ACHN (cell line): ENCODE results near the gene TRIM65.

ENCODE experiments used
- DNase-seq: peaks from one replicate; pipeline ENCODE4 v3.0.0-alpha.2; 2015
- in situ Hi-C: cut with HindIII; loops from 2 replicates; pipeline ENCODE4 v1.10.0; 2017; ENCODE audit warnings: low sequenced_read_pairs, low pct_ligation_motif_present, low pct_unique_long_range_greater_than_20kb

The TRIM65 gene

DNA sequence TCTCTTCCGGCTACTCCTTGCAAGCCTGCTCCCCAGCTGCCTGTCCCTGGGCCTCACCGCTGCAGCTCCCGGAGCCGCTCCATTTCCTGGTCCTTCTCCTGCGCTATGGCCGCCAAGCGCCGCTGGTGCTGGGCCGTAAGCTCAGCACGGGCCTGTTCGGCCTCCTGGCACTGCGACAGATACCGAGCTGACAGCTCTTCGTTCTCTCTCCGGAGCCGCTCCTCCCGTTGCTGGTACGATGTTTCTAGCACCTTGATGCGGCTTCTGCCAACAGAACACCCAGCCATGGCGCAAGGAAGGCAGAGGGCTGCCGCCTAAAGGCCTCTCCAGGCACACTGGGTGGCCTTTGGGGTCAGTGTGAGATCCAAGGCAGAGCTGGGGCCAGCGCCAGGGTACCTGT lies 22.9 kb upstream of the TRIM65 start:
- in situ Hi-C loops = no loop called here
- no peak for DNase-seq

DNA sequence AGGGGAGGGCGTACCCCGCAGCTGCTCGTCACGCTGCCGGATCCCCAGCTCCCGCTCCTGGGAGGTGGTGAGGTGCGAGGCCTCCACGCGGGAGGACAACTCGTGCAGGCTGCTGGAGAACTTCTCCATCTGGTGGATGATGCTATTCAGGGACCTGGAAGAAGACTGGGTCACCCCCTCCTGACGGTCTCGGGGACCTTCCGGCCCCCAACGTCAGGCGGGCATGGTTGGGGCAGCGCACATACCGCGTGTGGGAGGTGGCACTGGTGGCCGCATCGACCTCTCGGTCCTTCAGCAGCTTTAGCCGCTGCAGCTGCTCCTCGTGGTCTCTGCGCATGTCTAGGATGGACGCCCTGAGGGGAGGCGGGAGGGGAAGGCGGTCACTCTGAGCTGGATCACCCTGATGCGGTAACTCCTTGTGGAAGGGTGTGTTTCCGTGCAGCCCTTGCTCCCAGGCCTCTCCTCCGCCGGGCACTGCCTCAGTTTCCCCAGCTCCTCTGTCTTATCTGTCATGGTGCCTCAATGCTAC lies 21.2 kb upstream of the TRIM65 start:
- in situ Hi-C loops = no loop called here
- DNase-seq = no peak

DNA sequence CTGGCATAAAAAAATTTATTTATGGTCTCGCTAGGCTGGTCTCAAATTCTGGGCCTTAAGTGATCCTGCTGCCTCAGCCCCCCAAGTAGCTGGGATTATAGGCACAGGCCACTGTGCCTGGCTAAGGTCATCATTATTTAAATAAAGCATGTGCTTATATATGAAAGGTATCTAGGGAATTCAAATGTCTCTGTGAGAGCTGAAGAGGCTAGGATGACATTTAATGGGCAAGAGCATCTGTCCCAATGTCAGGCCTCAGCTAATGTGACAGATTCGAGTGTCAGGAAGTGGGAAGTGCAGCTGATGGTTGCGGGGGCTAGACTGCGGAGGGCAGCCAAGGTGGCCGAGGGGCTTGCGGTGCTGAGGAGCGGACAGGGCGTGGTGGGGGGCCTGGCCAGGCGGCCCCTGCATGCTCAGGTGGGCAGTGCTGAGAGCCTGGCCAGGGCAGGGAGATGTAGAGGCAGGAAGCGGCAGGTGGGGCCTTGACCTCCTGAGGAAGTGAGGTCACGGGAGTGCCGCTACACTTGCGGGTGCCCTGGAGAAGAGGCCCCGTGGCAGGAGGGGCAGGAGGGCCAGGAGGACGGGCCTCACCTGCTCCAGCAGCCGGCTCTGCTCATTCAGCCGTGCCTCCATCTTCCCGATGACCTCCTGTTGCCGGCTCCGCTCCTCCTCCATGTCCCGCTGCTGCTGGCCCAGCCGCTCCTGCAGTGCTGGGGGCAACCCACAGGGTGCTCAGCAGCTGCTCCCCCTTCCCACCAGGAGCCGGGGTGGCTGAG lies 20.6 kb upstream of the TRIM65 start:
- no peak for DNase-seq
- in situ Hi-C loops = no loop called here

DNA sequence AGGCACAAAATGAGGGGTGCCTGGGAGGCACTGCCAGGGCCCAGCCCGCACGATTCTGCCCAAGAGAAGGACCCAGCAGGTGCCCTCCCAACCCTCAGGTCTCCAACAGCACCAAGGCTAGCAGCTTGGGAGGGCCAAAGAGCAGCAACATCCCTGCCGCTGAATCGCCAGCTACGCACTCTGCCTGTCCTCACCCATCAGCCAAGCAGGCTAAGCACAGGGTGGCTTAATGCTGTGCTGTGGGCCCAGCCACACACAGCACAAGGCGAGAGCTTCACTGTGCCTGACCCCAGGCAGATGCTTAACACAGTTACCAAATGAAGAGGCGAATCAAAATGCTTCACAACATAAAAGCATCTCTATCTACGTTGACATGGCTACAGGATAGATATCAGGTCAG lies 18.5 kb upstream of the TRIM65 start:
- in situ Hi-C loops = no loop called here
- DNase-seq = no peak

DNA sequence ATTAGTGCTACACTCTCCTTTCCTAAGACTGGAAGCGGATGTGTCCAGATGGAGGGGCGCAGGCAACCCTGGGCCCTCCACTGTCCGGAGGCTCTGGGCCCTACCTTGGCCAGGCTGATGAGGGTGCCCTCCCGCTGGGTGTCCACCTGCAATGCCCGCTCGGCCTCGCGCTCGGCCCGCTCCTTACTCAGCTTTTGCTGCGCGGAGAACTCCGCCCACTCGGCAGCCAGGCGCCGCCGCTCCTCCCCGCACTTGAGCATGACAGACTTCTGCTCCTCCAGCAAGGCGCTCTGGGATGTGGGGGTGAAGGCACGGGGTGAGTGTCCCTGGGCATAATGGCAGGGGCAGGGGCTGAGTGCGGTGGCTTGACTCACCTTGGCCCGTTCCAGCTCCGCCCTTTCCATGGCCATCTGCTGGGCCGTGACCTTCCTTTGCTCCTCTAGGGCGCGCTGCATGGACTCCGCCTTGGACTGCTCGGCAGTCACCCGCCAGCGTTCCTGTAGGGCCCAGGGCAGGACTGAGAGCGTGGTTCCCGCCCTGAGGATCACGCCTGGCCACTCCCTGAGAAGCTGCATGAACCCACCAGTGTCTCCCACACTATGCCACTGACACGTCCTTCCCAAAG lies 18.0 kb upstream of the TRIM65 start:
- no peak for DNase-seq
- in situ Hi-C loops = no loop called here

DNA sequence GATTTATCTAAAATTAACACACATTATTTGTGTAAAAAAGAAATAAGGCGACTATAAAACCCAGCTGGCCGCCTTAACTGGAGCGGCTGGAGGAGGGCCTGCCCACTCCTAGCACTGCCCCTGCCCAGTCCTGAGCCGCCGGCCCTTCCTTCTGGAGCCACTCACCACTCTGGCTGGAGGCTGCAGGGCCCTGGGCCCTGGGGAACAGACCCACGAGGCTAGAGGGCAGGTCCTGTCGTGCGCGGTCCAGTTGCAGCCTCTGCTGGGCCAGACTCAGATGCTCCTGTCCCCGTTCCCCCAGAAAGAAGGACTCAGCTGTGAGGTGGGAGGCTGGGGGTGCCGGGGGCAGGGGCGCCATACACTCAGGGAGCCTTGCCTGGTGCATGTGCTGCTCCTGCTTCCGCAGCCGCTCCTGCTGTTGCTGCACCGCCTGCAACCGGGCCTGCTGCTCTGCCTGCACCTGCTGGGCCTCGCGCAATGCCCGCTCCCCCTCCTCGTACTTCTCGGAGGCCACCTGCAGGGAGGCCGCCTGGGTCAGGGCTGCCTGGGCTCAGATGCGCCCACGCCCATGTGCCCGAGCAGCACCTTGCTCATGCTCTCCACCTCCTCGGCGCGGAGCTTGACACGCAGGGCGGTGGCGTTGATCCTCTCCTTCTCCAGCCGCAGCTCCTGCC lies 16.9 kb upstream of the TRIM65 start:
- no peak for DNase-seq
- in situ Hi-C loops = no loop called here

DNA sequence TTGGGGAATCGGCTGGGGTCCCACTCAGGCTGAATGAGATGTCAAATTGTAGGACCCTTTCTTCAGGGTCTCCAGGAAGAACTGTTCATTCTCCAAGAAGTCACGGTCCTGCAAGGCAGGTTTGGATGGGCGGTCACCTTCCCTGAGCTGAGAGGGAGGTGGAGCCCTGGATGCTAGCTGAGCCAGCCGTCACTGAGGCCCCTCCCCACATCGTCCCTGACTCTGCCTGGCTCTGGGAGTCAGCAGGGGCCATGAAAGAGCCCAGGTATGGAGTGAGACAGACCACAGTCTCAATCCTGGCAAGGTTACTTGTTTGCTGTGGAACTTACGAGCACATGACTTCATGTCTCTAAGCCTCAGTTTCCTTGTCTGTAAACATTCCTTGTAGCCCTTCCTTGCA lies 13.9 kb upstream of the TRIM65 start:
- DNase-seq = no peak
- in situ Hi-C loops = no loop called here

DNA sequence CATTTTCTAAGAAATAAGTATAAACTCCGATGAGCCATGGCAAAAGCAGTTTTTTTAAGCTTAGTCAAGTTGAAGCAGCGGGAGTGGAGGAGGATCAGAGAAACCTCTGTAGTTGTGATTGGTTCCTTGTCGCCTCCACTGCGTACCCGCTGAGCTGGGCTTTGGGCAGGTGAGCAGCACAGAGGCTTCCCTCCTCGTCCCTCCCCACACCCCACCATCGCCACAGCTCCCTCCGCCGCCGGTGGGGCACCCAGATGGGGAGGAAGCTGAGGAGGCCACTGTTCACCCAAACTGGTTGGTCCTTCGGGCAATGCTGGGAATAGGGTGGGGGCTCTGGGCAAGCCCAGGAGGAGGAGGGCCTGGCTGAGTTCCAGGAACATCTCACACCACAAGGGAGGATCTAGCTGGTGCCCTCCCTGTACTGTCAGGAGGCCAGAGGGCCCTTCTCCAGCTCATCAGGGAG lies 13.1 kb upstream of the TRIM65 start:
- DNase-seq = no peak
- in situ Hi-C loops = no loop called here

DNA sequence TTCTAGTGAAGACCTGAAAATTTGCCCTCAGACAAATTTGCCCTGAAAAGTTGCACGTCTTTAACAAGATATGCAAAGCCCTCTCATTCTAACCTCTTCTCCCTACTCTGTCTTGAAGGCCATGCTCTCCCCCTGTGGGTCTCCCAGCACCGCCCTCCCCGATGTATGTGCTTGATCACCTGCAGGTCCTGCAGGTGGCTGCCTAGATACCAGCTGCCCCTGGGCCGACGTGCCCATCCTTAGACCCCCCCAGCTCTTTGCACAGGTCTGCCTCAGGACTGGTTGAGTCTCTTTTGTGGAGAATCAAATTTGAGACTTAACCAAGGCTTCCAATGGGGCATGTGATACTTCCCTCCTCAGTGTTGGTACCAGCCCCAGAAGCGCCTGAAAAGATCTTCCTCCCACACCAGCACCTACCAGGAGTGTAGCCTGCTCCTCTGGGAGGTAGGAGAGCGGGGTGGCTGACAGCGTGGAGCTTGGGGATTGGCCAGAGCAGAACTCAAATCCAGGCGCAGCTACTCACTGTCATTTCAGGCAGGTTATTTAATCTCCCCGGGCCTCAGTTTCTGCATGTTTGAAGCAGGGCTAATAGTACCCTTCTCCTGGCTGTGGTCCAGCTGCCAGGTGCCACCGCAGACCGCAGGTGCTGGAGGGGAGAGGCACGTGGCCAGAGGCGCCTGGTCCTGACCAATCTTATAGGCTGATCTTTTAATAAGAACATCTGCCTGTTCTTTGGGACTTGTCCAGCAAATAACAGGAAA lies 12.5 kb upstream of the TRIM65 start:
- in situ Hi-C loops = no loop called here
- no peak for DNase-seq

DNA sequence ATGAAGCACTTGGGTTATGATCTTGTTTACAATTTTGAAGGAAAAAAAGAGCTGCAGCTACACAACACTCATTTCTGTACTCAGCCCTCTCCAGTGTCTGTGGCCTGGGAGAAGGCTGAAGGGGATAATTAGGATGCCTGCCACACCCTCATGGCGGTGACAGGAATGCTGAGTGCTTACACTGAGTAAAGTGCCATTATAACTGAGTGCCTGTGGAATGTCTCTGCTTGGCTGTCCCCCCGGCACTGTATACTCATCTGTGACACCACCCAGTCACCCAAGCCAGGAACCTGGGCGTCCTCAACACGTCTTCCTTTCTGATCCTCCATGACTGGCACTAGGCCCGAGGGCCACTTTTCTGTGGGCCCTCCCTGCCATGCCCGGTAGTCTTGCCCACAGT lies 11.4 kb upstream of the TRIM65 start:
- DNase-seq = no peak
- in situ Hi-C loops = no loop called here

DNA sequence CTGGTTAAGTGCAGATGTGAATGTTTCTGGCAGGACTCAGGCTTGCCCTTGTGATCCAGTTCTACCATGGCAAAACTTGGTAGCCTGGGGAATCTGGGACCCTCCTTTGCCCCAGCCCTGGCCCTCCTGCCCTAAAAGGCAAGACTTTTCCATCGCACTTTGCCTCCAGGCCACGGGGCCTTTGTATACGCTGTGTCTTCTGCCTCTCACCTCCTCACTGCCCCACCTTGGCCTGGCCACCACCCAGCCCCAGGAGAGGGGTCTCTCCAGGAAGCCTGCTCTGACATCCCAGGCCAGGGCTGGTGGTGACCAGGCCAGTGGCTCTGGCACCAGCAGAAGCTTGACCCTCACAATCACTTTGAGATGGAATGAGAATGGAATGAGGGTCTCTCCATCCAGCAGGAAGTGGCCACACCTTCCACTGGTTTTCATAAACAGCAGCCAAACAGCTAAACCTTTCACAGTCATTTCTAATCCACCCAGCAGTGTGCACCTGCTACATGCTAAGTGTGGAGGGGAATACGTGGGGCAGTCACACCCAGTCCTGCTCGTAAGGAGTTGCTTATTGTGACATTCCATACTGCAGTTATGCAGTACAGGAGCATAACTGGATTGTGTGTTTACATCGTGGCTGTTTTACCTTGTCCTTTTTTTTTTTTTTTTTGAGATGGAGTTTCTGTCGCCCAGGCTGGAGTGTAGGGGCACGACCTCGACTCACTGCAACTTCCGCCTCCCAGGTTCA lies 9.6 kb upstream of the TRIM65 start:
- in situ Hi-C loops = no loop called here
- DNase-seq = no peak

DNA sequence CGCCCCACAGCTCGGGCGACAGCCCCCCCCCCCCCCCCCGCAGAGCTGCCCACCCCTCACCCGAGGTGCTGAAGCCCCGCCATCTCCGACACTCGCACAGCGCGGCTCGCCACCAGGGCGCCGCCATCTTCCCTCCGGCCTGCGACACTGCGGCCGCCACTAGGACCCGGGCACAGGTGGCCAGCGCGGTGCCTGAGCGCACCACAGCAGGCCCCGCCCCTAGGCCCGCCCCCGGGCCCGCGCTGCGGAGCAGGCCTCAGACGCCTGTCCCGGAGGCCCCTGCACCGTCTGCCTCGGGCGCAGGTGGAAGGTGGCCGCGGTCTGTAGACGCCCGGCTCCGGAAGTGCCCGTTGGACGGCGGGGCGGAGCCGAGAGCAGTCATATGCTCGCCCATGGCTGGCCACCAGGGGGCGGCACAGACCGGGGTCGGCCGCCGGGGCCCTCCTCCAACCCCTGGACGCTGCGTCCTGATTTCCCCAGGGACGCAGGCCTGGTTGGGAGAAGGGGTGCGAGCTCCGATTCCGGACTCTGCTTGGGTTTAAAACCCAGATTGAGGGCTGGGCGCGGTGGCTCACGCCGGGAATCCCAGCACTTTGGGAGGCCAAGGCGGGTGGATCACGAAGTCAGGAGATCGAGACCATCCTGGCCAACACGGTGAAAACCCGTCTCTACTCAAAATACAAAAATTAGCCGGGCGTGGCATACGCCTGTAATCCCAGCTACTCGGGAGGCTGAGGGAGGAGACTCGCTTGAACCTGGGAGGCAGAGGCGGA lies 8.2 kb upstream of the TRIM65 start, which contains the start of gene MRPL38:
Gene MRPL38, minus strand, starts transcription at position 136 of the 773 bp plus-strand sequence. Its CDS starts 9 bp downstream, at position 127.
- in situ Hi-C loops = no loop called here
- DNase-seq = peak; percentile 96

DNA sequence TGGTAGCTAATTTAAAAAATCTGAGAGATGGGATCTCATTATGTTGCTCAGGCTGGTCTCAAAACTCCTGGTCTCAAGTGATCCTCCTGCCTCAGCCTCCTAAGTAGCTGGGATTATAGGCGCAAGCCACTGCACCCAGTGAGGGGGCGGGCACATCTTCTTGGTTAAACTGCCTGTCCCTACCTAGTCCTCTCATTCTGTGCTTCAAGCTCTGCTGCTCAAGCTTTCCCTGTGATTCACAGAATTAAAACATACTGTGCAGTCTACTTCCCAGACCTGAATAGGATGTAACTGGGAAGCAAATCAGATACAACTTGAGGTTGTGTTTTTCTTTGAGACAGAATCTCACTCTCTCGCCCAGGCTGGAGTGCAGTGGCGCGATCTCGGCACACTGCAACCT lies 5.7 kb upstream of the TRIM65 start:
- DNase-seq = peak; percentile 73
- in situ Hi-C loops = no loop called here

DNA sequence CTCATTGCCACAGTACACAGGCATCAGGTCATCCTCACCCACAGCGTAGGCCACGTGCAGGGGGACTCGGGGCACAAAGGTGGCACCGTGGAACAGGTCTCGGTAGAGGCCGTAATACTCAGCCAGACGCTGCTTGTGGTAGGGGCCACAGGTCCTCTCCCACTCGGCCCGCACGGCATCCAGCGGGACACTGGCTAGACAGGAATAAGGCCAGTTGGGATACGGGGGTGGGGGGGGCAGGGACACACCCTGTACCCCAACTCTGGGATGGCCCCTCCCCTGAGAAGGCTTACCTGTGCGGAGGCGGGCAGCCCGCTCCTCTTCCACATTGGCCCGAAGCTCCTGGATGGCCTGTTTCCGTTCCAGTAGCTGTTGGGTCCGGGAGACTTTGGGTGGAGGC lies 5.0 kb upstream of the TRIM65 start:
- in situ Hi-C loops = no loop called here
- no peak for DNase-seq

DNA sequence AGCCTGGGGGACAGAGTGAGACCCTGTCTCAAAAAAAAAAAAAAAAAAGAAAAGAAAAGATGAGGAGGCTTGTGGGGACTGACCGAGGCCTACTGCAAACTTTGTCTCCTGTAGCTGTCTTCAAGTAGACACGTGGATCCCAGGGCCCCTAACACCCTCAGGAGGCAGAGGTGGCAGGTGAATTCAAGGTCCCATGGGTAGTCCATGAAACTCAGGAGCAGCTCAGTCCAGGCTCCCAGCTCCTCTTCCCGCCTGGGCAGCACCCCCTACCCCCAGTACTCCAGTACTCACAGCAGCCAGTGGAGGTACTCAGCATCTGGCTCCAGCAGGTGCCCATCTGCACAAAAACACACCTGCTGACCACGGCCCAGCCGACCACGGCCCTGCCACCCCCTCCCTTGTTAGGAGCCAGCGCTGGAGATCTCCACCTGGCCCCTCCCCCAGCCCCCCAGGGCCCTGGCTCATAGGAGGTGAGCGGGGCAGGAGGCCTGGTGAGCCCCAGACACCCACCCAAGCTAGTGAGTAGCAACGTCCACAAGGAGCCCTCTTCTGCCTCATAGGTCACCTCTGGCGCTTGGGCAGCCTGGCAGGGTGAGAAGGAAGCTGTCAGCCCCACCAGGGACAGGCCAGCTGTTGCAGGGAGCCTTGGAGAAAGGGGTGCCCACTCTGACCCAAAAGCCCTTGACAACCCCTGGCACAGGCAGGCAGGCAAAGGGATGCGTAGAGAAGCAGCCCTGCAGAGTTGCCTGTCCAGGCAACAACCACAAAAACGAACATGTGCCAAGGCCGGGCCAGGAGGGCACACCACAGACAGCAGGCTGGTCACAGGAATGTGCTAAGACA lies 4.2 kb upstream of the TRIM65 start:
- in situ Hi-C loops = no loop called here
- DNase-seq = no peak

DNA sequence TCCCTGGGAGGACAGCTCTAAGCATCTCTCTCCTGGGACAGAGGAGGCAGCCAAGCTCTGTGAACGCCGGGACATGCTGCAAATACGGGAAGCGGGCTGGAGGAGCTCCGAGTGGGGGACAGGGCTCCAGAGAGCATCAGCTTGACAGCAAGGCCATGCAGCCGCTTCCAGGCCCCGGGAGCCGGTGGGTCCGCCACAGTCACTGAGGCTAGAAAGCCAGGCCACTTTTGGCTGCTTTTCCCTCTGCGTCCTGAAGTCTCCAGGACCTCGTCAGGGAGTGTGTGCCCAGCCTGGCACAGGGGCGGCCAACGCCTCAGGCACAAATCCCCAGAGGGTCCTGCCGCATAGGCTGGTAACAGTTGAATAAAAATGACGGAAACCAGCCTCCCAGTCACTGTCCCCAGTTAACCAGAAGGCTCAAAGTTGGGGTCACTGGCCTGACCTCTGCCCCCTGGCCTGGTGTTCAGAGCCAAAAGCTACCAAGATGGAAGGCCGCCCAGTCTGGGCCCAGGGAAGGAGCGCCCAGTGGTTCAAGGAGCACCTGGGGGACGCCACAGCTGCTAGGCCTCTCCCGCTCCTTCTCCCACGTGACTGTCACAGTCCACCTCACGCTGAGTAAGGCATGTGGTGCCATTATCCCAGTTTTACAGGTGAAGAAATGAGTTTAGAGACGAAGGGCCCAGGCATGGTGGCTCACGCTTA lies 3.2 kb upstream of the TRIM65 start:
- in situ Hi-C loops = no loop called here

More for the DNA sequence above, 3.2 kb upstream of the TRIM65 start:
- no peak for DNase-seq
